GM18867 (cell line): Measurements from ENCODE around the gene XPO1.
"Not testable (repeated sequence)": the region's sequence is repeated elsewhere in the genome, so short reads cannot be mapped to it uniquely, and the experiment has no call there.

Source experiments
- ATAC-seq: cut with Tn5 transposase; IDR thresholded peaks from one replicate; pipeline ENCODE4 v1.9.1; 2021; ENCODE audit warnings: mild to moderate bottlenecking, moderate library complexity; ENCODE audit not compliant: unreplicated experiment

Gene XPO1

DNA sequence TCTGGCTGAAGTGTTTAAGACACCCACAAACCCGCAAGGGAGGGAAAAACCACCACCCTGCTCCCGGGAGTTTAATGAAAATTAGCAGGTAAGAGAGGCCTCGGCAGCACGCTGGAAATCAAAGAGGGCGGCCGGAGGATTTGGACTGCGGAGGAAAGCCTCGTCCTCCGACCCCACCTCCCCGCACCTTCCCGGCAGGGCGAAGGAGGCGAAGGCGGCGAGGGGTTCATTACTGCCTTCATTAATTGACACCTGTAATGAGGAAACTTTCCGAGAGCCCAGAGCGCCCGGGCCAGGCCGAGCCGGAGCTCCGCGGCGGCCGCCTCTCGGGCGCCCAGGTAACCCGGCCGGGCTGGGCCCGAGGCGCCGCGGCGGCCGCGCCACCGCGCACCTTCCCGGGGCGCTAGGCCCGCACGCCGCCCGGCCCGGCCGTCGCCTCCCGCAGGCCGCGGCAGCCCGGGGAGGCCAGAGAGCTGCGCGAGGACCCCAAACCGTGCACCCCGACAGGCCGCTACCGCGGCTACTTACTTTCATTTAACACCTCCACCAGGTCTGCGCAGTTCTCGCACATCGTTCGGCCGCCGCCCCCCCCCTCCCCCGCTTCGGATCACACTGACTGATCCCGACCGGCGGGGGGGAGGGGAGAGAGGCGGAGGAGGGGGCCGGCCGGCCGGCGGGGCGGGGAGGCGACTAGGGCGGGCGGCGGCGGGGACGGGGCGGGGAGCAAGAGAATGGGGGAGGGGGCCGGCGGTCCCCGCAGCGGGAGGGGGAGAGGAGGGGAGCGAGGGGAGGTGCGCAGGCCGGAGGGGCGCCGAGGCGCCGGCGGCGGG, 67.8 kb downstream of the XPO1 start:
- peak; percentile 38 for ATAC-seq

- ATAC-seq, result no peak
These were observed 68.6 kb downstream of the XPO1 start for GRCh38 chr2:61469424-61470121.

GRCh38 chr2:61468231-61468630, 69.9 kb downstream of the XPO1 start:
- not testable (repeated sequence) for ATAC-seq

GRCh38 chr2:61465045-61465444, 73.1 kb downstream of the XPO1 start:
- no peak for ATAC-seq

GRCh38 chr2:61463769-61464475, 74.2 kb downstream of the XPO1 start:
- peak; percentile 17 for ATAC-seq

DNA sequence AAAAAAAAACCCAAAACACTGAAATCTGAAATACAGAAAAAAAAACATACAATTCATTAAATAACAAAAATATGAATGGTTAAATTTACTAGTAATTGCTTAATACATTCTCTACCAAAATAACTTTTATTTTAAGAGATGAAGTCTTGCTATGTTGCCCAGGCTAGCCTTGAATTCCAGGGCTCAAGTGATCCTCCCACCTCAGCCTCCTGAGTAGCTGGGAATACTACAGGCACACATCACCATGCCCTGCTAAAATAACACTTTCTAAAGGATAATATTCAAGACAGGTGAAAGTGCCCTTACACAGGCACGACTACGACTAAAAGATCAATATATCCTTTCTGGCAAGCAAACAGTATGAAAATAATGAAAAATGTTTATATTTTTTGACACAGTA, 76.8 kb downstream of the XPO1 start:
- ATAC-seq, result no peak

GRCh38 chr2:61460163-61460562, 78.0 kb downstream of the XPO1 start:
- ATAC-seq, result no peak

DNA sequence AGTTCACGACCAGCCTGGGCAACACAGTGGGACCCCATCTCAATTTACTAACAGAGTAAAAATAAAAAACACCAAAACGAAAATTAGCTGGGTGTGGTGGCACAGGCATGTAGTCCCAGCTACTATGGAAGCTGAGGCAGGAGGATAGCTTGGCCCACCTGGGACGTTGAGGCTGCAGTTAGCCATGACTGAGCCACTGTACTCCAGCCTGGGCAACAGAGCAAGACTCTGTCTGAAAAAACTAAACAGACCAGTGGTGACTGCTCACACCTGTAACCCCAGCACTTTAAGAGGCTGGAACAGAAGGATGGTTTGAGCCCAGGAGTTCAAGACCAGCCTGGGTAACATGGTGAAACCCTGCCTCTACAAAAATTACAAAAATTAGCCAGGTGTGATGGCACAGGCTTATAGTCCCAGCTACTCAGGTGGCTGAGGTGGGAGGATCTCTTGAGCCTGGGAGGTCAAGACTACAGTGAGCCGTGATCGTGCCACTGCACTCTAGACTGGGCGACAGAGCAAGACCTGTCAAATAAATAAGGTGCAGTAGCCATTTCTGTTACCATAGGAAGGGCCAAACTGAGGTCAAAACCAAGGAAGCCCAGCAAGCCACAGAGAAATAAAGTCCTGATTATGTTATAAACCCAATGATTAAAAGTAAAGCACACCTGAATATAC, 81.3 kb downstream of the XPO1 start:
- no peak for ATAC-seq

- ATAC-seq, result no peak
These were observed 81.9 kb downstream of the XPO1 start for GRCh38 chr2:61456070-61456745.

DNA sequence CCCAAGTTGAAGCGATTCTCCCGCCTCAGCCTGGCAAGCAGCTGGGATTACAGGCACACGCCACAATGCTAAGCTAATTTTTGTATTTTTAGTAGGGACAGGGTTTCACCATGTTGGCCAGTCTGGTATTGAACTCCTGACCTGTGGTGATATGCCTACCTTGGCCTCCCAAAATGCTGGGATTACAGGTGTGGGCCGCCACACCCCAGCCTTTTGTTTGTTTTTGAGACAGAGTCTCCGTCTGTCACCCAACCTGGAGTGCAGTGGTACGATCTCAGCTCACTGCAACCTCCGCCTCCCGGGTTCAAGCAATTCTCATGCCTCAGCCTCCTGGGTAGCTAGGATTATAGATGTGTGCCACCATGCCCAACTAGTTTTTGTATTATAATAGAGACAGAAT, 83.2 kb downstream of the XPO1 start:
- not testable (repeated sequence) for ATAC-seq

DNA sequence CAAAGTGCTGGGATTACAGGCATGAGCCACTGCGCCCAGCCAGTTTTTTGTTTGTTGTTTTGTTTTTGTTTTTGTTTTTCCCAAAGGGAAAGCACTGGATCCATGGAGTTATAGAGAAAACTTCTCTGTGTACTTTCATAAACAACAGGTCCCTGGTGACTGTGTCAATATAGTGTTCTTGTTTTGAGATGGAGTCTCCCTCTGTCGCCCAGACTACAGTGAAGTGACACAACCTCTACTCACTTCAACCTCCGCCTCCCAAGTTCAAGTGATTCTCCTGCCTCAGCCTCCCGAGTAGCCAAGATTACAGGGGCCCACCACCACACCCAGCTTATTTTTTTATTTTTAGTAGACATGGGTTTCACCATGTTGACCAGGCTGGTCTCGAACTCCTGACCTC, 83.8 kb downstream of the XPO1 start:
- ATAC-seq, result no peak

GRCh38 chr2:61452392-61452791, 85.8 kb downstream of the XPO1 start:
- no peak for ATAC-seq

GRCh38 chr2:61451178-61451577, 87.0 kb downstream of the XPO1 start:
- ATAC-seq, result no peak

DNA sequence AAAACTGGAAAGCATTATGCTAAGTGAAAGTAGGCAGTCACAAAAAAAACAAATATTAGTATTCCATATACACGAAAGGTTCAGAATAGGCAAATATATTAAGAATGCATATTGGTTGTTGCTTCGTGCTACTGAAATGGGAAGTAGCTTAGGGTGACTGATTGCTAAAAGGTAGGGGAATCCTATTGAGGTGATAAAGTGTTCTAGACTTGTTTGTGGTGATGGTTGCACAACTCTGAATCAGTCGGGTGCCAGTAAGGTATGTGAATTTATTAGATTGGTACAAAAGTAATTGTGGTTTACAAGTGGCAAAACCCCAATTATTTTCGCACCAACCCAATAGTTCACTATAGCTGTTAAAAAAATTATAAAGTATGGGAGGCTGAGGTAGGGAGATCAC, 88.0 kb downstream of the XPO1 start:
- peak; percentile 56 for ATAC-seq

- ATAC-seq, result no peak
These were observed 89.9 kb downstream of the XPO1 start for GRCh38 chr2:61448229-61448628.

DNA sequence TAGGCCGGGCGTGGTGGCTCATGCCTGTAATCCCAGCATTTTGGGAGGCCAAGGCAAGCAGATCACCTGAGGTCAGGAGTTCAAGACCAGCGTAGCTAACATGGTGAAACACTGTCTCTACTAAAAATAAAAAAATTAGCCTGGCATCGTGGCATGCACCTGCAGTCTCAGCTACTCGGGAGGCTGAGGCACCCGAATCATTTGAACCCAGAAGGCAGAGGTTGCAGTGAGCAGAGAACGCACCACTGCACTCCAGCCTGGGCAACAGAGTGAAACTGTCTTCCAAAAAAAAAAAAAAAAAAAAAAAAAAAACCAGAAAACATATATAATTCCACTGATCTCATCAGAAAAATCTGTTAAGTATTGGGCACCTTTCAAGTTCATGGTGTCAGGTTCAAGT, 91.2 kb downstream of the XPO1 start:
- ATAC-seq, result not testable (repeated sequence)

DNA sequence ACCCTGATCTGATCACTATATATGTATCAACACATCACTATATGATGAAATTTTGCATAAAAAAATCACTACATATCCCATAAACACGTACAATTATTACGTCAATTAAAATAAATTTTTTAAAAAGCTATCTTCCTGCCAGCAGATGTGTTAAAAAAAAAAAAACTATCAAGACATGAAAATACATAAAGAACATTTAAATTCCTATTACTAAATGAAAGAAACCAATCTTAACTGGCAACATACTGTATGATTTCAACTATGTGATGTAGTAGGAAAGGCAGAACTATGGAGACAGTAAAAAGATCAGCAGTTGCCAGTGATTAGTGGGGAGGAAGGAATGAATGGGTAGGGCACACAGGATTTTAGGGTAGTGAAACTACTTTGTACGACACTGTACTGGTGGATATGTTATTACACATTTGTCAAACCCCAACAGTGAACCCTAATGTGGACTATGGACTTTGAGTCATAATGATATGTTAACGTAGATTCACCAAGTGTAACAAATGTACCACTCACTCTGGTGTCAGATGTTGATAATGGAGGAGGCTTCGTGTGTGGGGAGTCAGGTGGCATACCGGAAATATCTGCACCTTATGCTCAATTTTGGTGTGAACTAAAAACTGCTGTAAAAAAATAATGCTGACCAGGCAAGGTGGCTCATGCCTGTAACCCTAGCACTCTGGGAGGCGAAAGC, 94.7 kb downstream of the XPO1 start:
- peak; percentile 96 for ATAC-seq

- no peak for ATAC-seq
These were observed 98.7 kb downstream of the XPO1 start for GRCh38 chr2:61439241-61440002.

- ATAC-seq, result no peak
These were observed 99.5 kb downstream of the XPO1 start for GRCh38 chr2:61438670-61439069.
